T-helper 1 cell treated with Interleukin-12 subunit alpha and Interleukin-12 subunit beta and Interleukin-4 antibody, amounts not matched to agents 30 ng/mL and 1 ng/mL, for 36 hours (primary cell): ENCODE measurements around the gene MAN1A2. TPM values are rescaled to one million over a fixed set of nuclear protein-coding genes. Genes with fewer than 3 reads are reported as not detected.
"Not testable (repeated sequence)": the region's sequence is repeated elsewhere in the genome, so short reads cannot be mapped to it uniquely, and the experiment has no call there.

ENCODE experiments used
- intact Hi-C: fragments of 100-400 bp; cut with micrococcal nuclease; formaldehyde crosslinking; loops from one replicate; pipeline ENCODE4 v1.15.1; 2024
- total RNA-seq: library from RNA; stranded (reverse); gene quantifications from 2 replicates; pipeline ENCODE4 v1.2.3, GENCODE V29; 2022

MAN1A2 gene
- total RNA-seq, 1 donor from 2014 or later: 43.2 TPM

DNA sequence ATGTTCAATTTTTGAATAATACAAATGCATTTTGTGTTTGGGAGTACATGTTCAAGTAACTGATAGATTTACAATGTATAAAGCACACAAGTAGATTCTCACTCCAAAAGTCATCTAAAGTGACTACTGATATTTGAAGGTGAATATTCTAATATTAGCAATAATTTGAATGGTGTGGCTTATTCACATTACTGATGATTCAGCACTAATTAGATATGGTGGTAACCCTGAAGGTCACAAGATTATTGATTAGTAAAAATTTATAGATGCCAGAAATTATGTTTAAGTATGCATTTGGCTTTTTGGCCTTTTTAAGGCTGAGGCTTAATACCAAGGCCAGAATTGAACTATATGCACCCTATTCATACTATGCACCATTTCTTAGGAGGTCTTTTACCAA, 186.2 kb downstream of the MAN1A2 start:
- intact Hi-C loops: no loop called here

DNA sequence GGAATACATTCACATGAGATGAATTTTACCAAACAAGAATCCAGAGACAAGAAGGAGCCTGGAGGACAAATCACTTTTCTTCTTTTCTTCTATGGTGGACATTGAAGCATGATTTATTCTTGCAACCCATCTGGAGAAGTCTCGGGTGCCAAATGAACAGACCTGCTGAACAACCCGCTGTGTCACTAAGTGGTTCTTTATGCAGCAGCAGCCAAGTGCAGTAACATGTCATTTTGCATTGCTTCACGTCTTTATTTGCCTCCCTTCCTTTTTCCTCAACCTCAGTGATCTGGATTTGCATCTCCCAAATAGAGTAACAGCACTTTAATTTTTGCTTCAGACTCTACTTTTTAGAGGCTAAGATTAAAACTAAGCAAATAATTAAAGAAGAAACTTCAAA, 188.6 kb downstream of the MAN1A2 start:
- intact Hi-C loops: no loop called here

DNA sequence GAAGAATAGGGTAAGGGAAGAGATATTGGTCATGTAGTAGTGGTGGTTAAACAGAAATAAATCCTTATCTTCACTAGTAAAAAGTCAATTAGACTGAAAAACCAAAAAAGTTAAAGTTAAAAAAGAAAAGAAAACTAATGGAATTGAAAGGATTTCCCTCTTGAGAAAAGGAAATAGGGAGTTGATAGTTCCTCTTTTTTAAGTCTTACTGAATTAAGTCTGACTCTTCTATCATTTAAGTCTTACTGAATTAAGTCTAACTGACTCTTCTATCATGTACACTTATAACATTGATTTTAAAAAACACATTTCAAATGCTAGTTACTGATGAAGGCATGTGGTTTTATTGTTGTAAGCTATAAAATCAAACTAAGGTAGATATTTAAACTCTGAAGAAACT, 189.1 kb downstream of the MAN1A2 start:
- intact Hi-C loops: no loop called here

DNA sequence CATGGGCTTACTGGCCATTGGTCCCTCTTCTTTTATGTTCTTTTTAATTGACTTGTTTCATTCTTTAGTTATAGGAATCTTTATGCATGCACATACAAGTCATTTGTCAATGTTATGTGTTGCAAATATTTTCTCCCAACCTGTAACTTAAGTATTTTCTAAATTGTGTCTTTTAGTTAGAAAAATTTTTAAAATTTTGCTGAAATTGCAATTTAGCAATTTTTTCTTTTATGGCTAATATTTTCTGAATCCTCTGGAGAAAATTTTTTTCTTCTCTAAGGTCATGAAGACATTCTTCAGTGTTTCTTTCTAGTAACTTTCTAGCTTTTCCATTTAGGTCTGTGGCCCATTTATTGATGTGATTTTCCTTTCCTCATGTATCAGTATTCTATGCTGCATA, 189.7 kb downstream of the MAN1A2 start:
- intact Hi-C loops: no loop called here

DNA sequence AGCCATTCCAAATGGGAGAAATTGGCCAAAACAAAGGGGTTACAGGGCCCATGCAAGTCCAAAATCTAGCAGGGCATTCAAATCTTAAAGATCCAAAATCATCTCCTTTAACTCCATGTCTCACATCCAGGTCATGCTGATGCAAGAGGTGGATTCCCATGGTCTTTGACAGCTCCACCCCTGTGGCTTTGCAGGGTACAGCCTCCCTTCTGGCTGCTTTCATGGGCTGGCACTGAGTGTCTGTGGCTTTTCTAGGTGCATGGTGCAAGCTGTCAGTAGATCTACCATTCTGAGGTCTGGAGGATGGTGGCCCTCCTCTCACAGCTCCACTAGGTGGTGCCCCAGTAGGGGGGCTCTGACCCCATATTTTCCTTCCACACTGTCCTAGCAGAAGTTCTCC, 191.2 kb downstream of the MAN1A2 start:
- intact Hi-C loops: not testable (repeated sequence)

DNA sequence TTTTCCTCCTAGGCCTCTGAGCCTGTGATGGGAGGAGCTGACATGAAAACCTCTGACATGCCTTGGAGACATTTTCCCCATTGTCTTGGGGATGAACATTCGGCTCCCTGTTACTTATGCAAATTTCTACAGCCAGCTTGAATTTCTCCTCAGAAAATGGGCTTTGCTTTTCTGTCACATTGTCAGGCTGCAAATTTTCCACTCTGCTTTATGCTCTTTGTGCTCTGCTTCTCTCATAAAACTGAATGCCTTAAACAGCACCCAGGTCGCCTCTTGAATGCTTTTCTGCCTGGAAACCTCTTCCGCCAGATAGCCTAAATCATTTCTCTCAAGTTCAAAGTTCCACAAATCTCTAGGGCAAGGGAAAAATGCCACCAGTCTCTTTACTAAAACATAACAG, 191.9 kb downstream of the MAN1A2 start:
- intact Hi-C loops: no loop called here

DNA sequence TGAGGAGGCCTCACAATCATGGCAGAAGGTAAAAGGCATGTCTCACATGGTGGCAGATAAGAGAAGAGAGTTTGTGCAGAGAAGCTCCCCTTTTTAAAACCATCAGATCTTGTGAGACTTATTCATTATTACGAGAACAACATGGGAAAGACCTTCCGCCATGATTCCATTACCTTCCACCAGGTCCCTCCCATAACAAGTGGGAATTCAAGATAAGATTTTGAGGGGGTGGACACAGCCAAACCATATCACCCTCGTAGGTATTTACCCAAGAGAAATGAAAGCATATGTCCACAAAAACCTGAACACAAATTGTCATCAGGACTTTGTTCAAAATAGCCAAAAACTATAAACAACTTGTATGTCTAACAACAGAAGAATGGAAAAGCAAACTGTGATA, 192.7 kb downstream of the MAN1A2 start:
- intact Hi-C loops: no loop called here

DNA sequence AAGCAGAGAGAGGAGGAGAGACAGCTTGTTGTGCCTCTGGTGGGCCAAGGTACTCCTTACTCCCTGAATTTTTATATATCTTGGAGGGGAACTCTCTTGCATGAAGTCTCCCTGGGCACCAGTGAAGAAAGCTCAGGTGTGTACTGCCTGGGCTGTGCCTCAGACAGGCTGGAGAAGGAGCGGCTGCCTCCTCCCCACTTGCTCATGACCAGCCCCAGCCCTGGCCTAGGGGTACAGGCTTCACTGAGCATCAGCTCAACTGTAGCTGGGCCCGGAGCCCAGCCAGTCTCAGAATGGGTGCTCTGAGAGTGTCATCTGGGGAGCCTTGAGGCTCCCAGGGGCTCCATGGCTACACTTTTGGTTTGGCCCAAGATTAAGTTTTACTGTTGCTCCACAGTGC, 193.8 kb downstream of the MAN1A2 start:
- intact Hi-C loops: no loop called here

DNA sequence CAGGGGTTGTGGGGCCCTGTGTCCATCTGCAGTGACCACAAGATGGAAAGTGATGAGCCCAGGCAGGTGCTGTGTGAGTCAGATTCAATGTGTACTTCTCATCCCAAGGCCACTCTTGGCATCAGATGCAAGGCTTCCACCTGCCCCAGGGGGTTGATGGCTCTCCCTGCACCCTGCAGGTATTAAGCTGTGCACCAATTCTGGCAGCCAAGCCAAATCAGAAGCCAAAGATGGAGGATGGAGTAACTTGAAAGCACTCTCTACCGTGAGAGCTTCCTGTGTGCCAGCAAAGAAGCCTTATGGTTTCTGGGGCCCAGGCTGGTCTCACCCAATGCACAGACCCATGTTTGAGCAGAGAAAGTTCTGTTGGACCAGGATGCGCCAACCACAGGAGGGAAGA, 194.3 kb downstream of the MAN1A2 start:
- intact Hi-C loops: no loop called here

DNA sequence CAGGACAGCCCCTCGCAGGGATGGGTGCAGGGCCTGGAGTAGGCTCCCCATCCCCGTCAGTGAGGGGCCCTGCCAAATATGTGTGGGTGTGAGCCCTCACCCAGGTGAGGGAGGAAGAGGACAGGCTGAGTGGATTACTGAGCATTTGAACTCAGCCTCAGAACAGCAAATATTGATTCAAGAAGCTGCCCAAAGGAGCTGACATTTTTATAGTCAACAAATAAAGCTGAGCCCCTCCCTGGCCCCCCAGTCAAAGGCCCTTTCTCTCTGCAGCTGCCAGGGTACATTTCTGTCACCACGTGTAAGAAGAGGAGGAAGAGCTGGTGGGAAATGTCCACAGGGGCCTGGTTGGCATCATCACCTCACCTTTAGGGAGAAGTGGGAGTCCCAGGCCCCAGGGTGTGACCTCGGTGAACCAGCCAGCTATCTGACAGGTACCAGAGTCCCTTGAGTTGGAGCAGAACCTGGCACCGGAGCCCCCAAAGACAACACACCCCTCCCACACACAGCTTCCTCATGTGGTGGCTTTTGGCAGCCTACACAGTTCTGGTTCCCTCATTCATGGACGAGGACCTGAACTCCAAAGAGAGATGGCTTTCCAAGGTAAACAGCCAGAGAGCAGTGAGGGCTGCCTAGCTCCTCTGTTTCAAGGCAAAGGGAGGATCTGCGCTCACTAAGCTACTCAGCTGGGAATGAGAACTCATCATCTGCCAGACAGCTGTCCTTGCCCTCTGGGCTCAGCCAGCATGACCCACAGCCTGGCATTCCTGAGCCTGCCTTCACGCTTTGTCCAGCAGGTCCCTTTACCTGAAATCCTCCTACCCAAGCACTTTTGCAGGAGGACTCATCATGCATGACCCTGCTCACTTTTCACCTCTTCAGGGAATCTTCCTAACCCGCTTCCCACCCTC, 195.6 kb downstream of the MAN1A2 start:
- intact Hi-C loops: no loop called here

DNA sequence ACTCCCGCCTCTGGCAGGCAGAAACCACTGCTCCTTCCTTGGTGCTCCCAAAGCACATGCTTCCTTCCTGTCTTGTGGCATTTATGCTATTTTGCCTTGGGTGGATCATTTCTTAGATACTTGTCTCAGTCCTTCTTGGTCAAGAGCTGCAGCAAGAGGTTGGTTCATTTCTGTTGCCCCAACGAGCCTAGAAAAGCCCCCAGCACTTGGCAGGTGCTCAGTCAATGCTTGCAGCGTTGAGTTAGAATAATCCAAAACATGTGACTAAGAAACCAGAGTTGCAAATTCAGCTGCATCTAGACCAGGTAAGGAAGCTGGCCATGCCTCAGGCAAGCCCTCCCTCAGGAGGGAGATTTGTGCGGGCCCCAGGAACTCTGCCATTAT, 196.2 kb downstream of the MAN1A2 start:
- intact Hi-C loops: no loop called here

DNA sequence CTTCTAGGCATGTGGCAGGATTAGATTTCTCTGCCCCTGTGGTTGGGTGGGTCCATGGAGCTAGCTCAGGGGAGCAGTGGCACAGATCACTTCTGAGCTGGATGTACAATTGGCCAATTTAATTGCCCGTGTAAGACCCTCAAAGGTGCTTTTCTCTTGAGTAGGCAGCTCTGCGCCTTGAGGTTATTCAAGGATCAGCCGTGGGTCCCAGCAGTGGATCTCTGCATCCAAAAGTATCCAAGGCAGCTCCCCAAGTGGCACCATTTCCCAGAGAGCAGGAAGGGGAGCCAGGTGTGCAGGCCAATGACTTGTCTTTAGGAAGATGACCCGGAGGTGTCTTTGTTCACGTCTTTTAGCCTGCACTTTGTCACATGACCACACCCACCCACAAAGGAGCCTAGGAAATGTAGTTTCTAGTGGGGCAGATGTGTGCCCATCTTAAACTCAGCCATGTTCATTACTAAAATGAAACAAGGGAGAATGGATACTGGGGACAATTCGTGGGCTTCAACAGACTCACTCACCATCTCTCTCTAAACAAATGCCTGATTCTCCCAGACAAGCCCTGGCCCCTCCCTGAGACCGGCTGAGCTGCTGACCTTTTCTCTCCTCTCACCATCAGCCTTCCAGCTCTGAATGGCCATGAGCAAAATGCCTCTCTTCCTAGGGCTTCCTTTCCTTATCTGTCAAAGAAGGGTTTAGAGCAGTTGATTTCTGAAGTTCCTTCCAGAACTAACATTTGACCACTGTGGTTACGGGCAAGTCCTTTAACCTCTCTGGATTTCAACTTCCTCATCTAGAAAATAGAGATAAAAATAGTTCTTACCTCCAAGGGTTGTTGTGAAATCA, 197.2 kb downstream of the MAN1A2 start:
- intact Hi-C loops: no loop called here

DNA sequence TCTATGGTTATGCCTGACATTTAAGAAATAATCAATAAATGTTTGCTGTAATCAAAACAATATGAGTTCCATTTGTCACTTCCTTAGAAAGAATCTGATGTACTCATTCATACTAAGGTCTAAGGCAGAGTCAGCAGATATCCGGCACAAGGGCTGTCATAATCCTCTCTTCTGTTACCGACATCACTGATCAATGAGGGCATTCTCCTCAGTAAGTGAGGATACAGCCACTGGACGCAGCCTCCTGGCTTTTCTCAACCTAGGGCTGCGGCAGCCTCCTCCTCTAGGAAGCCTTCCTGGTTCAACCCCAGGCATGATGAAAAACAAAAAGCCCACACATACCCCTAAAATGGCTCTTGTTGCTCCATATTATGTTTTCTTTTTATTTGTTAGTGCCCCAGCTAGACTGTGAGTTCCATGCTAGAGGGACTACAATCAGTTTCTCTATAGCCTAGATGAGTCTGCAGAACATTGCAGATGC, 197.9 kb downstream of the MAN1A2 start:
- intact Hi-C loops: no loop called here

DNA sequence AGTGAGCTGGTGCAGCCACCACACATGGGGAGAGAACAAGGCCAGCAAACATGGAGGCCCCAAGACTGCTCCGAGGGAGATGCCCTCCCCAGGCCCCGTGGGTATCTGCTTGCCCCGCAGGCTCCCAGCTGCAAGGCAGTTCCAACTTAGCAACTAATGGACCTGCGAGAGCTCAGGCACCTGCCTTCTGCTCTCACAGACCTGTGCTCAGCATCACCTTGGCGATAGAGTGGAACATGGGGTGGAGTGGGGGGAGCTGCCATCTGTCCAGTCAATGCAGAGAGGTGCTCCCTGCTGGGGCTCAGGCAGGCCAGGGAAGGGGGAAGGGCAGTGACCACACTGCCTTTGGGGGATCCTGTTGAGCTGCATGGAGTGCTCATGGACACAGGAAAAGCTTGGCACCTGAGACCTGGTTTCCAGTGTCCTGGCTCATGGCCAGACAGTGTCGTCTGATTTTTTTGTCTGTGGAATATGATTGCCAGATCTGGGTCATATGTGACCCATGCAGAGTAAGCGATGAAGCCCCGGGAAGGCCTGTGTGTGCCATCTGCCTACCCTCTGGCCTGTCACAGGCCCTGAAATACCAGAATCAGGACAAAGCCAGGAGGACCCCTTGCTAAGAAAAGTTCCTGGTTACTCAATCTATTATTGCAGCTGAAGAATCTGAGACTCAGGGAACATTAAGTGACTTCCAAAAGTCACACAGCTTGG, 198.7 kb downstream of the MAN1A2 start:
- intact Hi-C loops: no loop called here

DNA sequence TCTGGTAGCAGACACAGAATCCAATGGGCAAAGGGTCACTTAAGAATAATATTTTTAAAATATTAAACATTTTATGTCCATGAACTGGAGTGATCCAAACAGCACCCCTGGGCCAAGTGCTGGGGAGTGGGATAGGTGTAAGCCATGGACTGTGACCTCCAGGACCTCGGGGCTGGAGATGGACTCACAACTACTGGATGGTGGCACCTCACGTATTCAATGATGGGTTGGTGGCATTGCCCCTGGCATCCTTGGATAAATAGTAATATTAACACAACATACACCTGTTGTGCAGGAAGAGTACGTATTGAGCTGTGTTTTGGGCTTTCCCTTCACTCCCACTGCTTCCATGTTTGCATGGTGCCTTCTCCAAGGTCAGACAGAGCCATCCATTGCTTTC, 199.3 kb downstream of the MAN1A2 start:
- intact Hi-C loops: no loop called here

DNA sequence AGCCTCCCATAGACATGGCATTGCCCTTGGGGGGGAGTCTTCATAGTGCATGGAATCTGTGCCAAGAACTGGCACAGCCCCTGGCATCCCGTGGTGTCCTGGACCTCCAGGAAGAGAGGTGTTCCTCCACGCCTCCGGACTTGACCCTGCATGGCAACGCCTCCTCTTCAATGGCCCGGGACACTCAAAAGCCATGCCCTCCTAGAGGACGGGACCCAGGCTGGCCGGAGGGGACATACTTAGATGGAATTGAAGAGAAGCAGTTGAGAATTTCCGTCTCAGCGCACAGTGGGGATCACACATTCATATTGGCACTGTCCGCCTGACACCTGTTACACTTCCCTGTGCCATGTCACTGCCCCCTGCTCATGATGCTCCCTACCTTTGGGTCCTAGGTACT, 200.2 kb downstream of the MAN1A2 start:
- intact Hi-C loops: no loop called here

DNA sequence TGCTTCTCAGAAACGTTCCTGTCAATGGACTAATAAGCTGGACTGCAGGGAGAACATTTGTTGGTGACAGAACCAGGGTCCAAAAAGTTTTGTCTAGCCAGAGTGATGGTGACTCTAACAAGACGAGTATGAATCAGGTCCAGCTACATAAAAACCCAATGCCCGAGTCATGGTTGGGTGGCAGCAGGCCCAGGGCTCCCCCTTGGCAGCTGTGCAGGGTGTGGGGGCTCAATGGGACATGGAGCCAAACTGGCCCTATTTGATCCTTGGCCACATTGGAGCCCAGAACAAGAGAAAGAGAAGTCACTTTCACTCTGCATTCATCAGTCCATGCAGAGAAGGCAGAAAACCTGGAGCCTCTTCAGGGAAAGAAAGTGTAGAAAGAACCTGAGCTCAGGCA, 200.7 kb downstream of the MAN1A2 start:
- intact Hi-C loops: no loop called here

DNA sequence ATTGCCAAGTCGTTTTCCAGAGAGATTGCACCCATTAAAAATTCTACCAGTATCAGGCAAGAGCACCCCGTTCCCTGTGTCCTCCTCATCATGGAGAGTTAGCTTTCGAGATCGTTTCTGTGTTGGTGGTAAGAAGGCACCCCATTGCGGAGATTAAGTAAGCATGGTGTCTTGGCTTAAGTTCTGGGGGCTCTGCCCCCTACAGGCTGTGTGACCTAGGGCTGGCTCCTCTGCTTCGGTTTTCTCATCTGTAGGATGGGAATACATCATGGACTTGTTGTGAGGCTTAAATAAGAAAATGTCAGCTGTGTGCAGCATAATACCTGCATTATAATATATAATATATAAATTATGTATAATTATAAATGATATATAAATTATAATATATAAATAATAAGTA, 201.8 kb downstream of the MAN1A2 start:
- intact Hi-C loops: no loop called here

DNA sequence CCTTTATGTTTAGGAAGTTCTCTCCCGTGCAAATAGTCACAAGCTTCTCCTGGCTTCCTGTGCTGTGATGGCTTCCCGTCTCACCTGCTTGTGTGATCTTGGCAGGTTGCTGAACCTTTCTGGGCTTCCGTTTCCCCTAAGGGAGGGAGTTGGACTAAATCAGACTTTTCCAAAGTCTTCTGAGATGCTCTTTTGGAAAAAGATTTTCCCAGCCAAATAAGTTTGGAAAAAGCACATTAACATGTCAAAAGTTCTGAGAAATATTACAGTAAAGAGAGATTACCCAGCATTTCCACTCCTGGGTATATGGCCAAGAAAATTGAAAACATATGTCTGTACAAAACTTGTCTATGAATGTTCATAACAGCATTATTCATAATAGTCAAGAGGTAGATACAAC, 202.6 kb downstream of the MAN1A2 start:
- intact Hi-C loops: no loop called here

DNA sequence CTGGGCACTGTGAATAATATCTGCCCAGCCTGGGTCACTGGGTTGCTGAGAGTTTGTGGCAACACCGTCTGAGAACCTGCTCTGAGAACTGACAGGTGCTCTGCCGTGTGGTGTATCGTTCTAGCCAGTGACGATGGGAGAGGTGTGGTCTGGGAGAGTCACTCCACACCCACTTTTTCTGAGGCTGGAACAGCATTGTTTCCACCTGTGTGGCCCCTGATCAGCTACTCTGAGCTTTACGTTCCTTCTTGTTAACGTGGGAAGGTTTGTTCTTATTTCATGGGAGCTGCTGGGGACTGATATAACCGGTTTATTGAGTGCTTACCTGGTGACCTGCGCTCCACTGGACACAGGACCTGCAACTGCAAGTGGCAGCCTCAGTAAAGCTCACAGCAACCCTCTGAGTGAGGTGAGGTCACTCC, 203.8 kb downstream of the MAN1A2 start:
- intact Hi-C loops: no loop called here

DNA sequence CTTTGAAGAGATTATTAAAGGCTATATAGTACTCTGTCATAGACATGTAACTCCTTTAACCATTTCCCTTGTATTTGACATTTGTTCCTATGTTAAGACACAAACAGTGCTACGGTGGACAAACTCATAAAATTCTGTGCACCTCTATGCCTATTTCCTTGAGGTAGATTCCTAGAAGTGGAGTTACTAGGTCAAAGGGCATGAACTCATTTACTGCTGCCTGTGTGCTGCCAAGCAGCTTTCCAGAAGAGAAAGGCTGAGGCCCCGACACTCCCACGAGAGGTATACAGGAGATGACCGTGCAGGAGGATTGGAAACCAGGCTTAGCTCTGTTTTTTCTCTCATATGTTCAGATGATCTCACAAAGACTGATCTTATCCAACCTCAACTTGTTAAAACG, 204.2 kb downstream of the MAN1A2 start:
- intact Hi-C loops: no loop called here

DNA sequence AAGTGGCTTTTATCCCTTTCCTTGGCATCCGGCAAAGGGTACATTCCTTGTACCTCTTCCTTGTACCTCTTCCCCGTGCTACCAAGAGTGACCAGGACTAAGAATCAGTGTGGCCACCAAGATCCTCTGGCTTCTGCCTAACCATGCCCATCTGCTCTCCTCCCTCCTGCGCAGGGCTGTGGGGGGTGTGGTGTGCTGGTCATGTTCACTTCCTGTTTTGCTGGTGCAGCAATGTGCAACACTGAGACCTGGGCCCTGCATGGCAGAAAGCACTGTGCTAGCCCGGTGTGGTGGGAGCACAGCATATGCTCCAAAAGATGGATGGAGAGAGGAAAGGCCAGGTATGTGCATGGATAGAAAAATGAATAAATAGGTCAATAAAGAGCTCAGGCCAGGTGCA, 205.3 kb downstream of the MAN1A2 start:
- intact Hi-C loops: no loop called here
